Measurements from ENCODE around the gene DBN1. TPM values are rescaled to one million over a fixed set of nuclear protein-coding genes. Genes with fewer than 3 reads are reported as not detected.

DBN1 gene
- polyA plus RNA-seq, 2 of the 4 experiments (the other 2 are of a cell fraction), result 47.7 to 107 TPM

DNA sequence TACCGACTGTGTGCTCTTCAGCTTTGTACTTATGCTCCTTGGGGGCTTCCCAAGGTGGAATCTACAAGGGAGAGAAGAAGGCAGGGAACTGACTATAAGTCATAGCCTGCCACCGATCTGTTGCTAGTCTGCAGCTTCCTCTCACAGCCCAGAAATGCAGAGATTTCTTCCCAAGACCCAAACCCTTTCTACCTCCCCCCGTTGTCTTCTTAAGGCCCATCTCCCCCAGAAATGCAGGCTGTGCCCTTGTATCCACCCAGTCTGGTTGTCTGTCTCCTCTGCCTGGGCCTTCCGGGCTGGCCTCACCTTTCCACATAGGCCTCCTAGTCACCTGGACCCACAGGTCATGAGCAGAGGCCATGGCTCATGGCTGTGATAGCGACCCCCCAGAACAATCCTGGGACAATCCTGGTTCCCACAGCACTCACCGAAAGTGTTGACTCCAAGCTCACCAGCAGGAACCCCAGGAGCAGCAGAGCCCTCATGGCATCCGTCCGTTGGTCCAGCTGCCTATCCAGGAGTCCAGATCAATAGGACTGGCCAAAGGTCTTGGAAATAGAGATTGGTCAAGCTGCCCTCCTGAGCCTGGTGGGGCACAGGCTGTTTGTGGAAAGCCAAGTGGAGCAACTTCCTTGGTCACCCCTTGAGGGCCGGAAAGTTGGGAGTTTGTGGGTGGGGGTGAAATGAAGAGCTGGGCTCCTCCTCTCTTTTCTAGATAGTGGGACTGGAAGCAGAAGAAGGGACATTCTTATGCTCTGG, 64.2 kb downstream of the DBN1 start, which contains the start of gene F12:
F12 (minus strand) TSS at position 522 of the 759 bp plus-strand sequence; CDS start at position 485, 37 bp downstream.
- TF ChIP-seq SMC3 (IDR thresholded peaks at IDR 0.05), result no peak
- no peak for TF ChIP-seq HEYL (CRISPR knock-in tag; IDR thresholded peaks at IDR 0.05)
- no peak for TF ChIP-seq EP300 (IDR thresholded peaks at IDR 0.05)
- TF ChIP-seq USF2 (IDR thresholded peaks at IDR 0.05), result no peak
- no peak for TF ChIP-seq CTCF (IDR thresholded peaks at IDR 0.05)
- no peak for TF ChIP-seq HOXB13 (CRISPR knock-in tag; IDR thresholded peaks at IDR 0.05; ENCODE audit: low read depth)
- no peak for TF ChIP-seq RARB (CRISPR knock-in tag; IDR thresholded peaks at IDR 0.05)
- no peak within 1 kb of the TSS for H3K4me2 ChIP-seq
- FAIRE-seq (no peak), ATAC-seq (no peak), DNase-seq (ENCODE audit: low read depth in 1 of 2, low spot score in 1 of 2) (no peak)
- CTCF ChIA-PET, result interaction anchor here (0.7 to 43.1 kb wide), 7 partner anchors 14 to 296 kb away, joined by 3 to 1107 read pairs (median 3); partner anchors contain the start of genes PRR7 and SLC34A1
- H3K27ac ChIP-seq, result no peak within 1 kb of the TSS
- no peak within 1 kb of the TSS for H3K4me3 ChIP-seq
- no peaks in the 10 kb centered on the region for H3K9me3 ChIP-seq
- POLR2A ChIA-PET, result interaction anchor here (1.4 kb wide), 1 partner anchor 17 kb away, joined by 13 read pairs; the partner anchor contains the start of gene GRK6
- peaks cover 6% of the 10 kb centered on the region; the same call in 2 of the 3 replicates for H3K4me1 ChIP-seq
- 73% methylated on average over 9 of the region's 9 CpGs for WGBS (ENCODE audit: missing lambda C conversion rate)

Other genes starting within 250 kb of the DBN1 start
- 31.2 and 31.3 TPM in 2 replicates for gene RAB24, start 169.9 kb downstream of the DBN1 start, polyA plus RNA-seq (2011; rRNA removed)
- 30.0 to 34.5 TPM (median 33.7 TPM) in 3 replicates for gene RAB24, start 169.9 kb downstream of the DBN1 start, polyA plus RNA-seq (2017; fragmentation: RNase III; extraction: RNeasy Plus Mini Kit Qiagen cat#74134 plus additional on column Dnase treatment)
- 218 and 227 TPM in 2 replicates for gene PRELID1, start 169.8 kb downstream of the DBN1 start, polyA plus RNA-seq (2011; rRNA removed)
- gene PRELID1, start 169.8 kb downstream of the DBN1 start, polyA plus RNA-seq (2017; fragmentation: RNase III; extraction: RNeasy Plus Mini Kit Qiagen cat#74134 plus additional on column Dnase treatment), result 234 to 268 TPM (median 250 TPM) in 3 replicates
- 4.1 and 5.3 TPM in 2 replicates for gene MXD3, start 161.7 kb downstream of the DBN1 start, polyA plus RNA-seq (2011; rRNA removed)
- 12.4 to 16.9 TPM (median 15.2 TPM) in 3 replicates for gene MXD3, start 161.7 kb downstream of the DBN1 start, polyA plus RNA-seq (2017; fragmentation: RNase III; extraction: RNeasy Plus Mini Kit Qiagen cat#74134 plus additional on column Dnase treatment)
- 123 and 172 TPM in 2 replicates for gene LMAN2, start 122.0 kb downstream of the DBN1 start, polyA plus RNA-seq (2011; rRNA removed)
- gene LMAN2, start 122.0 kb downstream of the DBN1 start, polyA plus RNA-seq (2017; fragmentation: RNase III; extraction: RNeasy Plus Mini Kit Qiagen cat#74134 plus additional on column Dnase treatment), result 207 to 222 TPM (median 210 TPM) in 3 replicates
- gene RGS14, start 115.7 kb downstream of the DBN1 start, polyA plus RNA-seq (2011; rRNA removed), result 3.9 and 5.8 TPM in 2 replicates
- gene RGS14, start 115.7 kb downstream of the DBN1 start, polyA plus RNA-seq (2017; fragmentation: RNase III; extraction: RNeasy Plus Mini Kit Qiagen cat#74134 plus additional on column Dnase treatment), result 5.2 to 8.4 TPM (median 6.4 TPM) in 3 replicates
- gene SLC34A1, start 89.2 kb downstream of the DBN1 start, polyA plus RNA-seq (2011; rRNA removed), result not detected in 2 replicates
- 0.03 TPM in 2 of 3 replicates, not detected in the other for gene SLC34A1, start 89.2 kb downstream of the DBN1 start, polyA plus RNA-seq (2017; fragmentation: RNase III; extraction: RNeasy Plus Mini Kit Qiagen cat#74134 plus additional on column Dnase treatment)
- gene PFN3, start 73.0 kb downstream of the DBN1 start, polyA plus RNA-seq (2011; rRNA removed), result not detected in 2 replicates
- not detected in 3 replicates for gene PFN3, start 73.0 kb downstream of the DBN1 start, polyA plus RNA-seq (2017; fragmentation: RNase III; extraction: RNeasy Plus Mini Kit Qiagen cat#74134 plus additional on column Dnase treatment)
- gene F12, start 64.1 kb downstream of the DBN1 start, polyA plus RNA-seq (2011; rRNA removed), result 5.3 TPM in 2 replicates
- 14.3 to 15.5 TPM (median 14.5 TPM) in 3 replicates for gene F12, start 64.1 kb downstream of the DBN1 start, polyA plus RNA-seq (2017; fragmentation: RNase III; extraction: RNeasy Plus Mini Kit Qiagen cat#74134 plus additional on column Dnase treatment)
- gene GRK6, start 47.0 kb downstream of the DBN1 start, polyA plus RNA-seq (2011; rRNA removed), result 16.5 and 20.1 TPM in 2 replicates
- gene GRK6, start 47.0 kb downstream of the DBN1 start, polyA plus RNA-seq (2017; fragmentation: RNase III; extraction: RNeasy Plus Mini Kit Qiagen cat#74134 plus additional on column Dnase treatment), result 26.3 to 28.8 TPM (median 26.8 TPM) in 3 replicates
- gene PRR7, start 26.8 kb downstream of the DBN1 start, polyA plus RNA-seq (2011; rRNA removed), result 1.8 and 2.2 TPM in 2 replicates
- 11.0 to 12.1 TPM (median 11.2 TPM) in 3 replicates for gene PRR7, start 26.8 kb downstream of the DBN1 start, polyA plus RNA-seq (2017; fragmentation: RNase III; extraction: RNeasy Plus Mini Kit Qiagen cat#74134 plus additional on column Dnase treatment)
- 26.1 and 30.7 TPM in 2 replicates for gene PDLIM7, start 24.0 kb upstream of the DBN1 start, polyA plus RNA-seq (2011; rRNA removed)
- 120 to 141 TPM (median 124 TPM) in 3 replicates for gene PDLIM7, start 24.0 kb upstream of the DBN1 start, polyA plus RNA-seq (2017; fragmentation: RNase III; extraction: RNeasy Plus Mini Kit Qiagen cat#74134 plus additional on column Dnase treatment)
- 1.3 and 1.8 TPM in 2 replicates for gene DOK3, start 36.2 kb upstream of the DBN1 start, polyA plus RNA-seq (2011; rRNA removed)
- gene DOK3, start 36.2 kb upstream of the DBN1 start, polyA plus RNA-seq (2017; fragmentation: RNase III; extraction: RNeasy Plus Mini Kit Qiagen cat#74134 plus additional on column Dnase treatment), result 7.1 to 9.1 TPM (median 7.4 TPM) in 3 replicates
- gene DDX41, start 43.3 kb upstream of the DBN1 start, polyA plus RNA-seq (2011; rRNA removed), result 87.7 and 90.7 TPM in 2 replicates
- gene DDX41, start 43.3 kb upstream of the DBN1 start, polyA plus RNA-seq (2017; fragmentation: RNase III; extraction: RNeasy Plus Mini Kit Qiagen cat#74134 plus additional on column Dnase treatment), result 121 to 177 TPM (median 172 TPM) in 3 replicates
- 19.4 and 23.0 TPM in 2 replicates for gene FAM193B, start 80.9 kb upstream of the DBN1 start, polyA plus RNA-seq (2011; rRNA removed)
- 24.9 to 31.9 TPM (median 28.9 TPM) in 3 replicates for gene FAM193B, start 80.9 kb upstream of the DBN1 start, polyA plus RNA-seq (2017; fragmentation: RNase III; extraction: RNeasy Plus Mini Kit Qiagen cat#74134 plus additional on column Dnase treatment)
- gene TMED9, start 118.6 kb upstream of the DBN1 start, polyA plus RNA-seq (2011; rRNA removed), result 168 and 212 TPM in 2 replicates
- gene TMED9, start 118.6 kb upstream of the DBN1 start, polyA plus RNA-seq (2017; fragmentation: RNase III; extraction: RNeasy Plus Mini Kit Qiagen cat#74134 plus additional on column Dnase treatment), result 218 to 239 TPM (median 236 TPM) in 3 replicates
- gene B4GALT7, start 126.5 kb upstream of the DBN1 start, polyA plus RNA-seq (2011; rRNA removed), result 13.0 and 13.3 TPM in 2 replicates
- 17.1 to 18.2 TPM (median 18.0 TPM) in 3 replicates for gene B4GALT7, start 126.5 kb upstream of the DBN1 start, polyA plus RNA-seq (2017; fragmentation: RNase III; extraction: RNeasy Plus Mini Kit Qiagen cat#74134 plus additional on column Dnase treatment)

All from A549 (cell line).